ENCODE measurements around the gene FAAP20. TPM values are rescaled to one million over a fixed set of nuclear protein-coding genes. Genes with fewer than 3 reads are reported as not detected.

The FAAP20 gene
- total and polyA plus RNA-seq, 9 of the 15 experiments (the other 6 are each of a cell fraction or from before 2014, with no cell fraction given), result 0.58 to 143 (median 9.9) TPM

- TF ChIP-seq, protein P1, sequence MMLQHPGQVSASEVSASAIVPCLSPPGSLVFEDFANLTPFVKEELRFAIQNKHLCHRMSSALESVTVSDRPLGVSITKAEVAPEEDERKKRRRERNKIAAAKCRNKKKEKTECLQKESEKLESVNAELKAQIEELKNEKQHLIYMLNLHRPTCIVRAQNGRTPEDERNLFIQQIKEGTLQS (IDR thresholded peaks at IDR 0.05), result no peak
- TF ChIP-seq, protein P1 (CRISPR knock-in tag; conservative IDR thresholded peaks at IDR 0.05), result no peak
- no peak for TF ChIP-seq PML (IDR thresholded peaks at IDR 0.05; ENCODE audit: low read length)
- no peak for TF ChIP-seq RNF219 (CRISPR knock-in tag; IDR thresholded peaks at IDR 0.05)
- no peak for TF ChIP-seq HDAC8 (tag; IDR thresholded peaks at IDR 0.05)
- no peak for TF ChIP-seq TAF15 (IDR thresholded peaks at IDR 0.05; ENCODE audit: low read depth, low read length)
- TF ChIP-seq GATA2 (CRISPR knock-in tag; IDR thresholded peaks at IDR 0.05), result no peak
- no peak for TF ChIP-seq TRIM28 (IDR thresholded peaks at IDR 0.05)
- no peak for TF ChIP-seq ETV6 (IDR thresholded peaks at IDR 0.05; ENCODE audit: borderline replicate concordance in 1 of 2, low read depth in 2 of 2, low read length in 1 of 2)
- no peak for TF ChIP-seq ETV6 (CRISPR knock-in tag; IDR thresholded peaks at IDR 0.05; ENCODE audit: borderline replicate concordance)
- peak; percentile 26; the same call in 1 of the 2 replicates for TF ChIP-seq POLR2G (IDR thresholded peaks at IDR 0.05; ENCODE audit: low read depth, low read length)
- TF ChIP-seq PTTG1 (tag; IDR thresholded peaks at IDR 0.05; ENCODE audit: low read depth), result no peak
- no peak for TF ChIP-seq CTCFL (IDR thresholded peaks at IDR 0.05; ENCODE audit: borderline replicate concordance, insufficient read depth, low read depth, low read length, poor library complexity, severe bottlenecking)
- peak in 1 of 2 experiments; percentile 20; a peak in 1 of 4 replicates for TF ChIP-seq TEAD1 (CRISPR knock-in tag; IDR thresholded peaks at IDR 0.05)
- TF ChIP-seq ZNF280B (CRISPR knock-in tag; IDR thresholded peaks at IDR 0.05), result no peak
- TF ChIP-seq TCF7 (IDR thresholded peaks at IDR 0.05; ENCODE audit: borderline replicate concordance), result peak; percentile 33; the same call in 1 of the 2 replicates
- TF ChIP-seq E2F6 (IDR thresholded peaks at IDR 0.05; ENCODE audit: borderline replicate concordance in 1 of 2, extremely low read depth in 1 of 2, insufficient read depth in 1 of 2, insufficient read length in 1 of 2, low read depth in 1 of 2, low read length in 1 of 2, poor library complexity in 1 of 2, severe bottlenecking in 1 of 2), result peak in 1 of 2 experiments; percentile 67
- no peak for TF ChIP-seq ZNF134 (CRISPR knock-in tag; conservative IDR thresholded peaks at IDR 0.05)
Observed at GRCh38 chr1:2174348-2175054, 20.1 kb downstream of the FAAP20 start (continued).
